Activated T-cell treated with anti-CD3 and anti-CD28 coated beads for 1 hour (primary cell): ENCODE measurements around the gene PTPRT.

Experiments used
- DNase-seq: peaks from one replicate; pipeline ENCODE4 v3.0.0-alpha.2; 2020; ENCODE audit warnings: low read depth

Gene PTPRT

DNA sequence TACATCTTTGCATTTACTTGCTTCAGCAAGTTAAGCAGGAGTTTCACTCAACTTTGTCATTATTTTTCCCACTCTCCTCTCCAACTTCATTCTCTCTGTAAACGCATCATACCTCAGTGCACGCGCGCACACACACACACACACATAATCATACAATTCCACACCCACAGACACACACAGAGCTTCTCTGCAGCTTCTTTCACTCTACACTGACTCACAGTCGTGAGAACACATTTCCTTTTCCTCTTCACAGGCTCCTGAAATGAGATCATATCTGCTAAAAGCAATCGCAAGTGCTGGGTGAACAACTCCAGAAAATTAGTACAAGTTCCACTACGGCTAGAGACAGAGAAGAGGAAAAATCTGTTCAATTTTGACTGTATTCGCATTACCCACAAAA lies 215.4 kb downstream of the PTPRT start:
- DNase-seq = no peak

DNA sequence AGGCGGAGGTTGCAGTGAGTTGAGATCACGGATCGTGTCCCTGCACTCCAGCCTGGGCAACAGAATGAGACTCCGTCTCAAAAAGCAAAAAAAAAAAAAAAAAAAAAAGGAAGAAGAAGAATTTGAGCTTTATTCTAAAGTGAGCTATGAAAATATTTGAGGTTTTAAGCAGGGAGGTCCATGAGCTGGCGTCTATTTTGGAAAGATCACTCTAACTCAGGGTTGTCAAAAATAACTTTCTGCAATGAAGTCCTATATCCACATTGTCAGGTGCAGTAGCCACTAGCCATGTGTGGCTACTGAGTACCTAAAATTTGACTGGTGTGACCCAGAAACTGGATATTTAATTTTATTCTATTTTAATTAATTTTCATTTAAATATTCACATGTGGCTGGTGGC lies 217.1 kb downstream of the PTPRT start:
- DNase-seq = no peak

DNA sequence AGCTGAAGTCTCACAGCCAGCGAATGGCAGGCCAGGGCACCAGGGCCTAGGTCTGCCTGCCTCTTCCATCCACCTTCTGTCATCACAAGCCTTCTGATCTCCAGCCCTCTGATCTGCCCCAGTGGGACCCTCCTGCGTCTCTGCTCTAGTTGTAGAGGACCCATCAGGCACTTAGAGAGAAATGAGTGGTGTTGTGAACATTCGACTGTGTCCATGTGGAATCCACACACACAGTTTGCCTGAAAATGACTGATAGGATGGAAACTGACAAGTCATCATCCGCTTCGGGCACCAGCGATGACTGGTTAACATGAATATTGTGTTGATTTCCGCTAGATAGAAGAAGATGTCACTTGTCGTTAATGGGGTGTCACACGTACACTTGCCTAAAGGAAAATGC lies 221.0 kb downstream of the PTPRT start:
- no peak for DNase-seq

DNA sequence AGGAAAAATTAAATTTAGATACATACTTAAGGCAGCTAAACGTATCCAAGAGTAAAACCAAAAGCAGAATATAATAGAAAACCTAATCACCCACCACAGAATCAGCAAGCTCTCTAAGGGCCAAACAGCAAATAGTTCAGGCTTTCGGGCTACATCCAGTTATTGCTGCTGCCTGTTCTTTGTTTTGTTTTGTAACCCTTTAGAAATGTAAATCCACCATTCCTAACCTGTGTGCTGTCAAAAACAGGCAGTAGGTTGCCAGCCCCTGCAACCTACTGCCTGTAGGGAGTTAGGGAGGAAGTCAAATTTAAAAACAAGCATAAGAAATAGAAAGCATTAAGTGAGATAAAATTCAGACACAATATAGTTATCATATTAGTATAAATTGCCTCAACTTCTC lies 225.9 kb downstream of the PTPRT start:
- no peak for DNase-seq

DNA sequence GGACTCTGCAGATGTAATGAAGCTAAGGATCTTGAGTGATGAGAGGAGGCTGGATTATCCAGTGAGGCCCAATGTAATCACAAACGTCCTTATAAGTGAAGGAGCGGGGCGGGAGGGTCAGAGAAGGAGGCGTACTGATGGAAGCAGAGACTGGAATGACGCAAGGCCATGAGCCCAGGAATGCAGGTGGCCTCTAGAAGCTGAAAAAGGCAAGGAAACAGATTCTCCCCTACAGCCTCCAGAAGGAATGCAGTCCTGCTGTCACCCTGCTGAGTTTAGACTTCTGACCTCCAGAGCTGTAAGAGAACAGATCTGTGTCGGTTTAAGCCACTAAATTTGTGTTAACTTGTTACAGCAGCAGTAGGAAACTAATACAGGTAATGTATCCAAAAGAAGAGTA lies 227.9 kb downstream of the PTPRT start:
- no peak for DNase-seq

DNA sequence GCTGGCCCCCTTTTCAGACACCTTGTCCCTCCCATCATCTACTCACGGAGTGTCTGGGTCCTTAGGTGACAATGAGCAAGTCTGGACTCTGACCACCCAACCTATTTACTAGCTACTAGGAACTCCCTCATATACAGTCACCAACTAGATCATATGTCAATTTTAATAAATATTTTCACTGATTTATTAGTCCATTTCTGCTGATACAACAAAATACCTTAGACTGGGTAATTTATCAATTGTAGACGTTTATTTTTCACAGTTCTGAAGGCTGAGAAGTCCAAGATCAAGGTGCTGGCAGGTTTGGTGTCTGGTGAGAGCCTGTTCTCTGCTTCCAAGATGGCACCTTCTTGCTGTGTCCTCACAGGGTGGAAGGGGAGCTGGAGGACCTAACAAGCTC lies 229.7 kb downstream of the PTPRT start:
- no peak for DNase-seq

DNA sequence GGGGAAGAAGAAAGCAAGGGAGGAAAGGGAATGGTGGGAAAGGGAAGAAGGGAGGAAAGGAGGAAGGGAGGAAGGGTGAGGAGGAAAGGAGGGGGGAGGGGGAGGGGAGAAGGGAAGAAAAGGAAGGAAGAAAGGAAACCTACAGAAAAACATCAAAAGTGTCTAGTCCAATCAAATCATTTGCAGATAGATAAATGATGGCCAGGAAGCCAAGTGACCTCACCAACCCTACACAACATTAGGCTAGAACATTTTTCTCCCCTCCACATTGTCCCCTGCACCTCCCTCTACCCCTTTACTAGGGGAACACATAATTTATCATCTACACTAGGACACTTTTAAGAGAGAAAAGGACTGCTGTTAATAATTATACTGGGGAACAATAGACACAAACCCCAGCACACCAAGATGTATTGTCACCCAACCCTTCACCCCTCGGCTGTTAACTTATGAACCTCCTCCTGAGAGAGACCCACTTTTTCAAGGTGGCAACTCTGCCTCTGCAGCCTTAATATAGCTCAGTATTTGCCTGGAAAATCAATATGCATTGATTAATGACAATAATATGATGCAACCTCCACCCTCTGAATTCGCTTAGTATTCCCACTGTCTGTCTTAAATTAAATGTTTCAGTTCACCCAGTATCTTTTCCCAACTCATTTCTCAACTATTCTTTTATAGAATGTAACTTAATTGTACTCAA lies 231.2 kb downstream of the PTPRT start:
- DNase-seq = no peak

DNA sequence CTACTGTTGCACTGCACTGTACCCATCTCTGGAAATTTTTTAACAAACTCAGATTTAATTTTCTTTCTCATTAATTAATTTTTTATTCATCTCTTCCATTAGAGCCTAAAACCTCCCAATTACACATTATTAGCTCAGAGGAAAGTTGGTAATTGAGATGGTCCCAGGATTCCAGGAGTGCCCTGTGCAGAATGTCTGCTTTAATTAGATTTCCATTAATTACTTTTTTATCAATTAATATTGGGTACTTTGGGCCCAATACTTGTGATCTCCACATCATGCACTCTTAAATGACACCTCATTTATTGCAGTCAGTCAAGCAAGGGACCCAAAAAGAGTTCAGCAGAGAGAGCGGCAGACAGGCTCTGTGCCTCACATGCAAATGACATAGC lies 232.0 kb downstream of the PTPRT start:
- no peak for DNase-seq

DNA sequence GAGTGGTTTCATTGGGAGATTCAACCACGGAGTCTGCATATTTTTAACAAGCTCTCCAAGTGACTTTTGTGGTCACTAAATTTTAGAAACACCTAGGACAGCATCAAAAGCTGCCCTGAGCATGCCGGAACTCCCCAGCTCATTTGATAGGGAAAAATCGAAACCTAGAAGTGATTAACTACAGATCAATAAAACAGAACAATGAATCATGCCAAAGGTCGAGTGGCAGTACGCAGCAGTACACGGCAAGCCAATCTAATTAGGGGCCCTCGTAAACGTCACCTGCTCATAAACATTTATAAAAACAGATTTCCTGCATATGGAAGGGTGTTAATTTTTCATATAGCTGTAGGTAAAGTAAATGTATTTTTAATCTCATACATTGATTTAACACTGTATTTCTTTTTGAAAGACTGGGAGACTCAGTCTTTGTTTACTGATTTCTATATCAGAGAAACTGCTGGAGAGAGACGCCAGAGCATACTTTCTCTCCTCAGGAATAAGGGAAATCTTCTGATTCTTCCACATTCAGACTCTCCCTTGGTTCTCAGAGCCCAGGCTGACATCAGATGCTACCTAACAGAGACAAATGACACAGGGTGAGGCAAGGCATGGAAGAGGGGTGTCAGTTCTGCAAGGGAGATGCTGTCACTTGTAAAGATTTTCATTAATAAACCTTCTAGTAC lies 232.5 kb downstream of the PTPRT start:
- DNase-seq = no peak

DNA sequence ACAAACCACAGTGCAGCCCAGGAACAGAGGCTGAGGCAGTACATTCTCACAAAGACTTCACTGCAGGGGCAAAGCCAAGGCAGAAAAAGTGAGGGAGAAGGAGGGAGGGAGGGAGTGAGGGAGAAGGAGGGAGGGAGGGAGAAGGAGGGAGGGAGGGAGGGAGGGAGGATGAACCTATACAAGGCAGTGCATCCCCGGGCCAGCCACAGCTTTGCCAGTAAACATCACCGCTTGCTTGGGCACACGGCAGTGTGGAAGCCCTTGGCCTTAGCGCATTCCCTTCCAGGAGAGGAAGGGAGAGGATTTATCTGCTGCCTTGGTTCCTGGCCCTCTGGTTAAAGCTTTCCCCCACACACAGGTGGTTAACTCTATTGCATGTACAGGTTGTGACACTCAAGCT lies 234.0 kb downstream of the PTPRT start:
- DNase-seq = no peak

DNA sequence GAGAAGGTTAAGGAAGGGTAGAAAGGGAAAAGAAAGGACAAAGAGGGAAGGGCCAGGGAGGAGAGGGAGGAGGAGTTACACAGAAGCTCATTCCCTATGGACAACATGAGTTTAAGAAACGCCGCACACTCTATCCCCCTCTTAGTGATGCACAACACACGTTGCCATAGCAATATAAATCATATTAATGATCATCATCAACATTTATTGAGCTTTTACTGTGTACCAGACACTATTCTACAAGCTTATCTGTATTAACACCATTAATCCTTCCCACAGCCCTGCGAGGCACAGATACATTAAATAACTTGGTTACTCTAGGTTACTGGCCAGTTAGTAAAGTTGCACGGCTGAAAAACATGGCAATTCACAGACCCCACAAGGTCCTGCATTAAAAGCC lies 234.8 kb downstream of the PTPRT start:
- no peak for DNase-seq

DNA sequence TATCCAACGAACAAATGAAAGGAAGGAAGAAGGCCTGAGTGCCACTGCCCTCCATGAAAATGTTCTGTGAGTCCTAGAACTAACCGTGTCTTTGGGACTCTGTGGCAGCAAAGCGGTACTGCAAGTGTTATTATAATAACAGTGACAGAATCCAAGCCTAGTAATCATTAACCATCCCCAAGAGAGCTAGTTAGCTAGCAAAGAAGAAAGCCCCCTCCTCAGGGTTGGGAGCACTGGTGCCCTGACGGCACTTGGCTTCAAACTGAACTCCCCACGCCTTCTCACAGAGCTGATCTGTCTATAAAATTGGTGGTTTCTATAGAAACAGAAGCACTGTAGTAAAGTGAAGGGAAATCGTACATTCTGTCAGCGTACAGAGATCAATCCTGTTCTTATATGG lies 239.8 kb downstream of the PTPRT start:
- DNase-seq = no peak

DNA sequence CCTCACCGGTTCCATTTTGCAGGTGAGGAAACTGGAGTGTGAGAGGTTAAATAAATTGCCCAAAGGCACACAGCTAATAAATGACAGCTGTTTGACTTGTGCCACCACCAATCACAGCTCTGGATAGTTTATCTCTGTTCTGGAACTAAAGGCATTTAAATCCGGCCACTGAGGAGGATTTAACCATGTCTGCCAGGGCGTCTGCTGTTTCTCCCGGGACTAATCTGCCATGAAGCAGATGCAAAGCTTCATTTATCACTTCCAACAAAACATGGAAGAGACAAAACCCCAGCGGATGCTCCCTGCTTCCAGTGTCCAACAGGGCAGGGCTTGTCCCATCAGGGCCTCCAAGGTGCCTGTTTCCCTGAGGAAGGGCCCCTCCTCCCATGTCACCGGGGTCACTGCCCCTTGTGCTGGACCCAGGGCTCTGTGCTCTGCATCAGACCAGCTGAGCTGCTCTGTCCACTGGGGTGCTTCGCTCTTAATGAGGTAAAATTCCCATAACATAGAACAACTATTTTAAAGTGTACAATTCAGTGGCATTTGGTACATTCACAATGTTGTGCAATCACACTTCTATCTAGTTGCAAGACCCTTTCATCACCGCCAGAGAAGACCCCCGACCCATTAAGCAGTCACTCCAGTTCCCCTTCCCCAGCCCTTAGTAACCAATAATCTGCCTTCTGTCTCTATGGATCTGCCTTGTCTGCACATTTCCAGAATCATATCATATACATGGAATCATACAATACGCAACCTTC lies 244.3 kb downstream of the PTPRT start:
- DNase-seq = no peak

DNA sequence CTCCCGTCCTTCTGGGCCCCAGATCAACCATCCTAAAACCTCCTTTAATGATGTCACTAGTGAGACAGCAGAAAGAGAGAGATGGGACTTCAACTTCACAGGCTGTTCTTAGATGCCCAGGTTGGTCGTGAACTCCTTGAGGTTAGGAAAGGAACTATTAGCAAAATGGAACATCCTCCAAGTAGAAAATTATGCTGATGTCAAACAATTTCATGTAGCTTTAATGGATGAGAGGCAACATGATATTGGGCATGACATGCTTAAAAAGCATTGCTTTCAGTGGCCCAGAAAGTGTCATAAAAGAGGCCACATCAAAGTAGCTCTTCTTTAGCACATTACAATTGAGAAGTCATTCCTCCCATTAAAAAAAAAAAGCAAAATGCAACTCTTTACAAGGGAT lies 248.1 kb downstream of the PTPRT start:
- DNase-seq = no peak

DNA sequence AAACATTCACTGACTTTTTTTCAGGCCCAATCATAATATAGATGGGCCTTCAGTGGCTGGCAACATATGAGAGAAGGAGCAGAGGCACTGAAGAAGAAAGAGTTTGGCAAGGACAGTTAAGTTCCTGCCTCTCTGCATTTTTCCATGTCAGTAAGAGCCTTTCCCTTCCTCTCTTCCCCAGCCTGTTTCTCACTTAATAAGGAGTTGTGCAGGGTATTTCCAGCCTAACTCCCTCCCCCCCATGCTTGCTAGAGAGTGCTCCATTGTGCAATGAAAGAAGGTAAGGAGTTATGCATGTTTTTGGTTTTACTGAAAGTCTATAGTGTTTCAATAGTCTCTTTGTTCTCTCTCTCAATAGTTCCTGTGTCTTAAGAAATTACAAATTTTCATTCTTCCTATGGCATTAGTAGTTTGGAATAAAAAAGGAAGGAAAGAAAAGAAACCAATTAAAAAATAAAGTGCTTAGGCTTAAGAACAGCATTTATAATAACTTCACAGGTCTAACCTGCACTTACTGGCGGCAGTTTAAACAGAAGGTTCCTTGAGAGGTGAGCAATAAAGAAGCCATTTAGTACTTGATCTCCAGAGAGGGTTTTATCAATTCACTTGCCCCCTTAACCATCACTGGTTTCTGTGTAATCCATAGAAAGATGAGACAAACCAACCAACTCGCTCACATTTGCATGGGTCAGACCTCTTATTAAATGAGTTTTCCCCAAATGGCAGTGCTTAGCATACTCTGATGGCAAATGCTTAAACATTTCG lies 251.1 kb downstream of the PTPRT start:
- no peak for DNase-seq

DNA sequence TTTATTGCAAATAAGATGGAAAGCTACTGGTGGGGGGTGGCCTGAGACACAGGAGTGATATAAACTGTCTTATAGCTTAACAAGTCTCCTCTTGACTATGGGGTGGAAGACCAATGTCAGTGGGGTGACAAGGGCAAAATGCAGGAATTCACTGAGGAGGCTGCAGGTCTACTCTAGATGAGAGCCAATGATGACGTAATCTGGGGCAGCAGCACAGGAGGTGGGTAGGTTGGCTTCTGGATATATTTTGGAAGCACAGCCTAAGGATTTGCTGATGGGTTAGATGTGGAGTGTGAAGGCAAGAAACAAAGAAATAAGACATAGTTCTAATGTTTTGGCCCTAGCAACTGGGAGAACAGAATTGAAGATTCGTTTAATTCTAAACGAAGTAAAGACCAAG lies 253.2 kb downstream of the PTPRT start:
- DNase-seq = no peak

DNA sequence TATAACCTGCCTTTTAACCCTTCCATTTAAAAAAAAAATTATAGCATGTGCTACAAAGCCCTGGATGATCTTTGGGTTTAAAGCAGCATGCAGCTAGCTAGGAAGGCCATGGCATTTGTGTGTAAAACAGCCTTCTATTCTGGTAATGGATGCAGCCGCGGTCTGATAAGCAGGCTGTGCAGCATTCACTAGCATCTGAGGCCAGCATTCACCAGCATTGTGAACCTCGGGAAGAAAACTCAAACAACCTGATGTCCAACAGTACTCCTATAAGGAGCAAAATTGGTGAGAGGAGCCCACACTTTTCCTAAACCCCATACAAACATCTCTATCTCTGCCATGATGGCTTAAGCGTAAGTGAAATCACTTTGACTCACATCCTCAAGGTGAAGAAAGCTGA lies 265.5 kb downstream of the PTPRT start:
- no peak for DNase-seq

DNA sequence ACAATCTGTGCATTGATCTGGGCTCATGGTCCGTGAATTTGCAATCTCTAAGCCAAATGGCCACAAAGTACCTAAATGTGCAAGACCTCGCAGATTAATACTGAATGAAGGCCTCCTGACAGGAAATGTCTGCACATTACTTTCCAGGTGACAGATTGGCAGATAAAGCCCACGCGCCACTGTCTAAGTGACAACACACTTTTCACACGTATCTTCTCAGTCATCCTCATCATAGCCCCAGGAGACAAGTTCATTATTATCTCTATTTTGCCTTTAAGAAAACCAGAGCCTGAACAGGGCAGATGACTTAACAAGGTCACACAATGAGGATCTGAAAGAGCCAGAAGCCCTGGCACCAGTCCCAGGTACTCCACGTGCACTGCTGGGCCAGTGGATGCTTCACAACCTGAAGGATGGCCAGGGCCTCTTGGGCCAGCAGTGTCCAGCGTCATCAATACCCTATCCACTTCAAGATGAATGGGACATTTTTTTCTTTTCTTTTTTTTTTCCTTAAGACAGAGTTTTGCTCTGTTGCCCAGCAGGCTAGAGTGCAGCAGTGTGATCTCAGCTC lies 266.3 kb downstream of the PTPRT start:
- DNase-seq = no peak

DNA sequence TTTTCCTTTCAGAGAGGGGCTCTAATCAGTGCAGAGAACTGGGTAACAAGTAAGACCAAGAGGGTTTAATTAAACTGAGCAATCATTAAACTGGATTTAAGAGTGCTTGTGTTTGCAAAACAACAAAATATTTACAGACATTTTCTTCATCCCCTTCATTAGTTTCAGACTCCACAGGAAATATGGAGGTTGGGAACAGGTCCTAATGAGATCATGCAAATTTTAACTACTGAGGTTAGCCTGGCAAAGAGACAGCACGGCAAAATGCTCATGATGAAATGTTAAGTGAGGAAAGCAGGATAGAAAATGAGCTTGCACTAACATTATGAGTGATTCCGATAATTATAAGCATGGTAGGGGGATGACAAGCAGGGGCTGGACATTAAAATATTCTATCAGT lies 268.9 kb downstream of the PTPRT start:
- no peak for DNase-seq

DNA sequence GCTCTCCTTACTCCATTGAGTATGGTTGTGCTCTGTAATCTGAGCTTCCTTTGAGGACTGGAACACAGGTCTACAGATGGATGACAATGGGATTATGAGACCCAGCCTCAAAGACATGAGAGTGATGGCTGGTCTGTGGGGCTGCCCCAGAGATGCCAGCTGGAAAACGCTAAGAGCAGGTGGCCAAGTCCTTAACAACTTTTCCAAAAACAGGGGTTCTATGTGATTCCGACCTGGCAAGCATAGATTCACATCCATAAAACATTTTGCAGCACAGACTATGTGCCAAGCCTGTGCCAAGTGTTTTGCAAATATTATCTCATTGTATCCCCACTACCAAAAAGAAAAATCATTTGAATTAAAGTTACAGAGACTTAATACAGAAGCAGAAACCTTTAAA lies 270.4 kb downstream of the PTPRT start:
- no peak for DNase-seq

DNA sequence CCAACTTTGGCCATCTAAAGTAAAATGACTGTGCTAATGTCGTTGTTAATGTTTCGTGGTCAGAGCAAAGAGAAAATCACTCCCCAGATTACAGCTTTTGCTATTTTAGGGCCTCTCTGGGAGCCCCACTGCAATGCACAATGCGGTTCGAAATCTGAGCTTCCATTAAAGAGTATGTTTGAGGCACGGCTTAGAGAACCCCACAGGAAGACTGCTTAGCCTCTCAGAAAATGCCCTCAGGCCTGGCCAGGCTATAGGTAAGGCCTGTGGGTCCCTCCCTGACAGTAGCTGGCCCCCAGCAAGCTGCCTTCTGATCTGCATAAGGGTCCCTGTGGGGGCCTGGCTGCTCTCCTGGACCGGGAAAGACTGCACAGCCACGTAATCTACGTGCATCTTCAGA lies 274.6 kb downstream of the PTPRT start:
- no peak for DNase-seq

DNA sequence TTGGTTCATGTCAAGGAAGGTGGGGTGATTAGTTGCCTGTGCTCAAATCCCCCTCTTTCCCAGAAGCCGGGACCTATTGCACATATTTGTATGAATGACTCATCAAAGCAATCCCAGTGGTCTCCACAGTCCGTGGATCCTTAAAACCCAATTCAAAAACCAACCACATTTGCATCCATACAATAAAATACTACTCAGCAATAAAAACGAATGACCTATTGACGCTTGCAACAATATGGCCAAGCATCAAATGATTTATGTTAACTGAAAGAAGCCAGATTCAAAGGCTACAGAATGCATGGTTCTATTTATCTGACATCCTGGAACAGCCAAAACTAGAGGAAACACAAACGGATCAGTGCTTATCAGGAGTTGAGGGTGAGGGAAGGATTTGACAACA lies 275.4 kb downstream of the PTPRT start:
- no peak for DNase-seq
